B cell (primary cell): ENCODE results near the gene PDGFC. TPM values are rescaled to one million over a fixed set of nuclear protein-coding genes. Genes with fewer than 3 reads are reported as not detected.

Experiments
- ATAC-seq: fragments of 200-7000 bp; cut with Tn5 transposase; one replicate; pipeline ENCODE4 v1.10.0; 2021; ENCODE audit warnings: low read depth, mild to moderate bottlenecking, moderate number of reproducible peaks, moderate library complexity
- CTCF ChIA-PET: fragments of 350-600 bp; sonication (Branson Sonifier 250); formaldehyde crosslinking; loops from one replicate; lab custom pipeline; 2021; ENCODE audit warnings: antibody characterized with exemption, inconsistent platforms; lab: Charles Lee
- POLR2A ChIA-PET: fragments of 350-600 bp; sonication (Branson Sonifier 250); formaldehyde crosslinking; loops from one replicate; lab custom pipeline; 2021; ENCODE audit warnings: antibody characterized with exemption; lab: Charles Lee
- DNase-seq: peaks from one replicate; pipeline ENCODE4 v3.0.0; 2013
- H2AFZ ChIP-seq: 2 replicates; pipeline ENCODE4 v1.6.1; 2012; ENCODE audit warnings: mild to moderate bottlenecking, low read depth, low read length; ENCODE audit not compliant: insufficient read depth, poor library complexity, severe bottlenecking
- H3K27ac ChIP-seq, 2 donors: 1 replicate in 1 of 2; 2 replicates in 1 of 2; pipeline ENCODE4 v1.5.1; 2012 to 2013; ENCODE audit warnings: low read length in 2 of 2, mild to moderate bottlenecking in 2 of 2, moderate library complexity in 1 of 2
- H3K27me3 ChIP-seq, 4 experiments: fragments of 200-600 bp in 1 of 4; sonication (generic) in 1 of 4; replicated peaks in 1 of 4; 1 replicate in 2 of 4; 2 replicates in 2 of 4; pipeline versions ENCODE4 v1.6.1 to v1.7.0; 2013 to 2016; ENCODE audit warnings: low read length in 3 of 4, mild to moderate bottlenecking in 2 of 4, mixed read lengths in 1 of 4, moderate library complexity in 1 of 4; ENCODE audit not compliant: insufficient read depth in 4 of 4, control insufficient read depth in 3 of 4; ENCODE audit errors: control extremely low read depth in 1 of 4
- H3K36me3 ChIP-seq, 2 experiments: replicated peaks in 1 of 2; 1 replicate in 1 of 2; 2 replicates in 1 of 2; pipeline versions ENCODE4 v1.6.1 to v1.7.1; 2013; ENCODE audit warnings: low read length in 1 of 2; ENCODE audit not compliant: insufficient read depth in 2 of 2, control insufficient read depth in 1 of 2; ENCODE audit errors: control extremely low read depth in 1 of 2, extremely low read depth in 1 of 2
- H3K4me1 ChIP-seq, 2 donors: fragments of 200-600 bp in 1 of 2; sonication (generic) in 1 of 2; 1 replicate in 1 of 2; 2 replicates in 1 of 2; pipeline versions ENCODE4 v1.5.1 to v1.6.1; 2013 to 2017; ENCODE audit warnings: low read length in 2 of 2; ENCODE audit not compliant: control insufficient read depth in 2 of 2, insufficient read depth in 2 of 2
- H3K4me2 ChIP-seq: replicated peaks from 2 replicates; pipeline ENCODE3; 2012; ENCODE audit warnings: mild to moderate bottlenecking, low read depth, low read length; ENCODE audit not compliant: poor library complexity, severe bottlenecking
- H3K4me3 ChIP-seq, 5 experiments: fragments of 200-600 bp in 1 of 5; sonication (generic) in 1 of 5; 1 replicate in 3 of 5; 2 replicates in 2 of 5; pipeline versions ENCODE4 v1.5.1 to v1.7.0; 2011 to 2016; ENCODE audit warnings: low read length in 4 of 5, mild to moderate bottlenecking in 4 of 5, low read depth in 2 of 5, control low read depth in 1 of 5, moderate library complexity in 1 of 5; ENCODE audit not compliant: insufficient read depth in 1 of 5; ENCODE audit errors: control extremely low read depth in 1 of 5, extremely low read depth in 1 of 5
- H3K79me2 ChIP-seq: fragments of 200-600 bp; sonication (generic); one replicate; pipeline ENCODE4 v1.6.0; 2016; ENCODE audit warnings: low read length; ENCODE audit not compliant: control insufficient read depth, insufficient read depth
- H3K9ac ChIP-seq: fragments of 200-600 bp; sonication (generic); 2 replicates; pipeline ENCODE4 v1.6.1; 2017; ENCODE audit warnings: mild to moderate bottlenecking, low read length, moderate library complexity
- H3K9me3 ChIP-seq, 3 donors: one replicate each; pipeline versions ENCODE4 v1.6.1 to v1.7.1; 2013; ENCODE audit warnings: low read length in 2 of 3; ENCODE audit not compliant: control insufficient read depth in 2 of 3, insufficient read depth in 1 of 3; ENCODE audit errors: control extremely low read depth in 1 of 3
- H4K20me1 ChIP-seq: 2 replicates; pipeline ENCODE4 v1.6.0; 2012; ENCODE audit warnings: mild to moderate bottlenecking, low read length; ENCODE audit not compliant: insufficient read depth, control insufficient read depth, poor library complexity, severe bottlenecking
- H3K27ac Mint-ChIP-seq: one replicate; pipeline ENCODE4 v1.8.0; 2021; ENCODE audit warnings: mixed read lengths
- H3K27me3 Mint-ChIP-seq: one replicate; pipeline ENCODE4 v1.8.0; 2021; ENCODE audit warnings: mixed read lengths
- H3K4me1 Mint-ChIP-seq: one replicate; pipeline ENCODE4 v1.8.0; 2021; ENCODE audit warnings: mixed read lengths
- H3K4me3 Mint-ChIP-seq: one replicate; pipeline ENCODE4 v1.8.0; 2021; ENCODE audit warnings: mixed read lengths
- H3K9me3 Mint-ChIP-seq: one replicate; pipeline ENCODE4 v1.8.0; 2022; ENCODE audit warnings: mixed read lengths; ENCODE audit not compliant: insufficient read depth
- EZH2 ChIP-seq: IDR thresholded peaks from 2 replicates; pipeline ENCODE4 v1.6.1; 2012; ENCODE audit warnings: borderline replicate concordance, low read depth, mild to moderate bottlenecking, moderate library complexity, low read length; ENCODE audit not compliant: insufficient read depth, poor library complexity, severe bottlenecking
- WGBS: methylation state at CpG from one replicate; pipeline ENCODE4 v1.1.5; 2013; ENCODE audit warnings: missing lambda C conversion rate; ENCODE audit not compliant: insufficient coverage; 5-methylcytosine and 5-hydroxymethylcytosine counted together
- intact Hi-C: fragments of 100-400 bp; cut with micrococcal nuclease; formaldehyde crosslinking; loops from one replicate; pipeline ENCODE4 v1.10.0; 2022
- polyA plus RNA-seq: library from polyadenylated mRNA; depleted of rRNA; stranded (reverse); fragments of >200 nt; gene quantifications from 2 replicates; pipeline ENCODE4 v1.2.3, GENCODE V29; 2012
- total RNA-seq, 2 donors: library from RNA; stranded (reverse); fragments of 120-200 nt in 1 of 2; gene quantifications; 1 replicate in 1 of 2; 2 replicates in 1 of 2; pipeline versions ENCODE4 v1.2.3 to v1.2.4, GENCODE V29; 2013 to 2022
- TF ChIP-seq, protein P1 (sequence below): fragments of 200-600 bp; IDR thresholded peaks from one replicate; pipeline ENCODE4 v1.8.0; 2022; ENCODE audit warnings: antibody characterized with exemption, mild to moderate bottlenecking

Gene PDGFC
- total and polyA plus RNA-seq, 2 donors (not counting 1 experiment from before 2014, with no cell fraction given) = 0.10 TPM; not detected in 1

GRCh38 chr4:156976147-156976546, 4.5 kb upstream of the PDGFC start:
- H3K9me3 Mint-ChIP-seq = no peaks in the 10 kb centered on the region
- H3K27ac ChIP-seq = no peak overlapping the region
- no peak overlapping the region for H3K4me2 ChIP-seq
- DNase-seq (no peak), ATAC-seq (no peak)
- H3K79me2 ChIP-seq = no peaks in the 10 kb centered on the region
- peaks cover 17% of the 10 kb centered on the region for H3K27me3 Mint-ChIP-seq
- H3K27me3 ChIP-seq = peaks cover 0 to 12% (median 3%) of the 10 kb centered on the region in 4 experiments
- H3K36me3 ChIP-seq = no peaks in the 10 kb centered on the region
- H3K4me1 ChIP-seq = peaks cover 6 to 9% of the 10 kb centered on the region in 2 donors
- no peaks in the 10 kb centered on the region for H4K20me1 ChIP-seq
- WGBS = 100% methylated on average over 1 of the region's 2 CpGs
- ChIA-PET POLR2A (no interaction called here), CTCF (no interaction called here)
- intact Hi-C loops = no loop called here
- TF ChIP-seq, protein P1, sequence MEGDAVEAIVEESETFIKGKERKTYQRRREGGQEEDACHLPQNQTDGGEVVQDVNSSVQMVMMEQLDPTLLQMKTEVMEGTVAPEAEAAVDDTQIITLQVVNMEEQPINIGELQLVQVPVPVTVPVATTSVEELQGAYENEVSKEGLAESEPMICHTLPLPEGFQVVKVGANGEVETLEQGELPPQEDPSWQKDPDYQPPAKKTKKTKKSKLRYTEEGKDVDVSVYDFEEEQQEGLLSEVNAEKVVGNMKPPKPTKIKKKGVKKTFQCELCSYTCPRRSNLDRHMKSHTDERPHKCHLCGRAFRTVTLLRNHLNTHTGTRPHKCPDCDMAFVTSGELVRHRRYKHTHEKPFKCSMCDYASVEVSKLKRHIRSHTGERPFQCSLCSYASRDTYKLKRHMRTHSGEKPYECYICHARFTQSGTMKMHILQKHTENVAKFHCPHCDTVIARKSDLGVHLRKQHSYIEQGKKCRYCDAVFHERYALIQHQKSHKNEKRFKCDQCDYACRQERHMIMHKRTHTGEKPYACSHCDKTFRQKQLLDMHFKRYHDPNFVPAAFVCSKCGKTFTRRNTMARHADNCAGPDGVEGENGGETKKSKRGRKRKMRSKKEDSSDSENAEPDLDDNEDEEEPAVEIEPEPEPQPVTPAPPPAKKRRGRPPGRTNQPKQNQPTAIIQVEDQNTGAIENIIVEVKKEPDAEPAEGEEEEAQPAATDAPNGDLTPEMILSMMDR = no peak
- no peak for TF ChIP-seq EZH2
- no peak overlapping the region for H2AFZ ChIP-seq
- H3K9ac ChIP-seq = no peak overlapping the region
- no peak overlapping the region for H3K27ac Mint-ChIP-seq
- H3K4me3 Mint-ChIP-seq = no peak overlapping the region
- H3K4me1 Mint-ChIP-seq = peaks cover 3% of the 10 kb centered on the region
- H3K9me3 ChIP-seq = no peaks in the 10 kb centered on the region
- no peak overlapping the region for H3K4me3 ChIP-seq

GRCh38 chr4:156975686-156976085, 4.1 kb upstream of the PDGFC start:
- Histone ChIP-seq H3K9ac (no peak overlapping the region), H2AFZ (no peak overlapping the region), H3K79me2 (no peaks in the 10 kb centered on the region), H3K4me2 (no peak overlapping the region), H3K4me1 (peaks cover 8 to 9% of the 10 kb centered on the region in 2 donors), H3K36me3 (no peaks in the 10 kb centered on the region), H3K27me3 (peaks cover 0 to 14% (median 4%) of the 10 kb centered on the region in 4 experiments), H3K9me3 (peaks cover 0 to 2% (median 0%) of the 10 kb centered on the region in 3 donors), H3K27ac (no peak overlapping the region), H4K20me1 (no peaks in the 10 kb centered on the region), H3K4me3 (no peak overlapping the region)
- Mint-ChIP-seq H3K4me1 (peaks cover 7% of the 10 kb centered on the region), H3K4me3 (no peak overlapping the region), H3K9me3 (no peaks in the 10 kb centered on the region), H3K27ac (no peak overlapping the region), H3K27me3 (peaks cover 20% of the 10 kb centered on the region)
- WGBS = no CpG with 5 or more reads among the region's 2 CpGs
- DNase-seq = no peak
- CTCF ChIA-PET = no interaction called here
- intact Hi-C loops = no loop called here
- no peak for ATAC-seq
- POLR2A ChIA-PET = no interaction called here
- TF ChIP-seq, protein P1 = no peak
- TF ChIP-seq EZH2 = no peak
